K562 (cell line): ENCODE measurements around the gene RBM20. TPM values are rescaled to one million over a fixed set of nuclear protein-coding genes. Genes with fewer than 3 reads are reported as not detected.
"Not testable (repeated sequence)": the region's sequence is repeated elsewhere in the genome, so short reads cannot be mapped to it uniquely, and the experiment has no call there.

Source experiments
- ATAC-seq: fragments of 200-7000 bp; cut with Tn5 transposase; 3 replicates; pipeline ENCODE4 v1.9.1; 2020; ENCODE audit warnings: moderate library complexity
- BruUV-seq: library from RNA; stranded (reverse); fragments of 400-500 nt; replicated peaks from 2 replicates; lab custom pipeline; 2021; lab: Mats Ljungman, UMichigan
- CTCF ChIA-PET: fragments of 300-600 bp; formaldehyde crosslinking; extraction: SDS; loops from one replicate; lab custom pipeline; 2021; ENCODE audit warnings: low intra/inter-chr PET ratio; lab: Yijun Ruan, JAX
- POLR2A ChIA-PET: fragments of 300-600, 350-650 bp; sonication (Branson Sonifier 250); formaldehyde crosslinking; extraction: SDS; loops from one replicate; lab custom pipeline; 2021; ENCODE audit warnings: antibody characterized with exemption, inconsistent platforms; lab: Yijun Ruan, JAX
- DNase-seq, 4 experiments: peaks; one replicate each; pipeline versions ENCODE4 v3.0.0 to v3.0.0-alpha.2; 2011 to 2018; ENCODE audit warnings: low spot score in 3 of 4, mixed read lengths in 3 of 4; ENCODE audit errors: extremely low read depth in 1 of 4
- FAIRE-seq: peaks from 2 replicates; lab custom pipeline; 2011; peaks lifted over from hg19 to GRCh38; lab: Jason Lieb, UNC
- H2AFZ ChIP-seq: 2 replicates; pipeline ENCODE4 v1.6.0; 2011; ENCODE audit warnings: low read depth, low read length, control low read depth, inconsistent platforms
- H3K27ac ChIP-seq: fragments of 200-600 bp; 3 replicates; pipeline ENCODE4 v1.8.0; 2011; ENCODE audit warnings: low read depth, mild to moderate bottlenecking, control low read depth, inconsistent platforms, low read length, moderate library complexity, mixed read lengths; ENCODE audit errors: extremely low read depth
- H3K27me3 ChIP-seq, 2 experiments: fragments of 300-600 bp in 1 of 2; 2 replicates in 1 of 2; 3 replicates in 1 of 2; pipeline versions ENCODE4 v1.6.0 to v1.8.0; 2011; ENCODE audit warnings: inconsistent platforms in 2 of 2, low read length in 2 of 2, mild to moderate bottlenecking in 1 of 2, mixed read lengths in 1 of 2, moderate library complexity in 1 of 2; ENCODE audit not compliant: control insufficient read depth in 2 of 2, insufficient read depth in 2 of 2
- H3K36me3 ChIP-seq: fragments of 300-600 bp; 3 replicates; pipeline ENCODE4 v1.8.0; 2011; ENCODE audit warnings: mild to moderate bottlenecking, low read length, inconsistent platforms; ENCODE audit not compliant: control insufficient read depth, insufficient read depth
- H3K4me1 ChIP-seq, 2 experiments: fragments of 200-600 bp in 1 of 2; replicated peaks in 1 of 2; 2 replicates in 1 of 2; 3 replicates in 1 of 2; pipeline versions ENCODE4 v1.5.1 to v1.8.0; 2011; ENCODE audit warnings: inconsistent platforms in 2 of 2, low read length in 2 of 2, mild to moderate bottlenecking in 1 of 2, mixed read lengths in 1 of 2, moderate library complexity in 1 of 2; ENCODE audit not compliant: control insufficient read depth in 2 of 2, insufficient read depth in 2 of 2
- H3K4me2 ChIP-seq: 2 replicates; pipeline ENCODE4 v1.6.1; 2011; ENCODE audit warnings: low read length, control low read depth, inconsistent platforms, mixed read lengths; ENCODE audit not compliant: insufficient read depth
- H3K4me3 ChIP-seq: fragments of 200-600 bp; sonication (generic), shearing (Covaris generic); 2 replicates; pipeline ENCODE4 v1.5.1; 2016; ENCODE audit warnings: control low read depth, inconsistent platforms
- H3K79me2 ChIP-seq: fragments of 200-600 bp; 3 replicates; pipeline ENCODE4 v1.8.0; 2011; ENCODE audit warnings: low read length, inconsistent platforms; ENCODE audit not compliant: control insufficient read depth, insufficient read depth
- H3K9ac ChIP-seq, 2 experiments: 2 replicates each; pipeline versions ENCODE4 v1.6.0 to v1.6.1; 2011; ENCODE audit warnings: low read depth in 2 of 2, low read length in 2 of 2, control low read depth in 1 of 2, inconsistent platforms in 1 of 2, mild to moderate bottlenecking in 1 of 2, mixed read lengths in 1 of 2; ENCODE audit not compliant: insufficient read depth in 1 of 2
- H3K9me1 ChIP-seq: one replicate; pipeline ENCODE4 v1.6.0; 2011; ENCODE audit warnings: inconsistent platforms, mild to moderate bottlenecking, low read length, moderate library complexity; ENCODE audit not compliant: control insufficient read depth, insufficient read depth
- H3K9me3 ChIP-seq: replicated peaks from 2 replicates; pipeline ENCODE4 v1.5.1; 2011; ENCODE audit warnings: low read depth, low read length, inconsistent platforms; ENCODE audit not compliant: control insufficient read depth, insufficient read depth
- H4K20me1 ChIP-seq: replicated peaks from 2 replicates; pipeline ENCODE4 v1.6.1; 2011; ENCODE audit warnings: low read length, inconsistent platforms, mixed read lengths; ENCODE audit not compliant: control insufficient read depth, insufficient read depth
- GABPA ChIP-seq: fragments of 200-800 bp; sonication (Bioruptor generic); conservative IDR thresholded peaks from 2 replicates; pipeline ENCODE4 v1.6.1; 2016; ENCODE audit warnings: low read depth, missing genetic modification characterization, missing compliant biosample characterization
- KLF6 ChIP-seq: fragments of 250-450 bp; sonication (Bioruptor Pico); IDR thresholded peaks from 2 replicates; pipeline ENCODE4 v1.4.0; 2020; ENCODE audit warnings: mild to moderate bottlenecking, moderate library complexity, borderline replicate concordance
- NEUROD1 ChIP-seq: fragments of 150-350 bp; IDR thresholded peaks from 2 replicates; pipeline ENCODE4 v1.6.1; 2014; ENCODE audit warnings: borderline replicate concordance, low read length, low read depth; ENCODE audit not compliant: partially characterized antibody
- PTBP1 ChIP-seq: fragments of 200-400 bp; formaldehyde crosslinking; IDR thresholded peaks from 2 replicates; pipeline ENCODE4 v1.6.1; 2017; ENCODE audit warnings: low read depth, low read length
- WGBS: fragments of 100-300 bp; shearing (Covaris generic); methylation state at CpG from one replicate; pipeline ENCODE4 v1.1.6; 2016; ENCODE audit warnings: low coverage, mixed read lengths; ENCODE audit not compliant: insufficient coverage; ENCODE audit errors: missing lambda C conversion rate; 5-methylcytosine and 5-hydroxymethylcytosine counted together
- in situ Hi-C: fragments of 300-500 bp; cut with MboI; formaldehyde crosslinking; loops from 4 replicates; pipeline ENCODE4 v1.15.0; 2018; ENCODE audit warnings: inconsistent platforms, mixed read lengths
- intact Hi-C: fragments of 100-400 bp; cut with micrococcal nuclease; formaldehyde crosslinking; loops from 2 replicates; pipeline ENCODE4 v1.14.2; 2022
- polyA plus RNA-seq, 8 experiments: library from polyadenylated mRNA; depleted of rRNA in 4 of 8; stranded (reverse) in 5 of 8; unstranded in 3 of 8; fragments of >200 nt; fragmentation: Nextera tagmentation in 2 of 8; fragmentation: Illumina TruSeq in 1 of 8; extraction: Ambion mirVana in 2 of 8; extraction: Trizol in 1 of 8; gene quantifications; 2 replicates each; pipeline versions ENCODE4 v1.2.1 to v1.2.3, GENCODE V29; 2011 to 2014; ENCODE audit warnings: inconsistent platforms in 1 of 8, missing spikeins in 1 of 8
- total RNA-seq, 7 experiments: library from RNA; depleted of rRNA in 6 of 7; stranded (reverse); fragments of >200 nt in 6 of 7; fragmentation: Illumina TruSeq in 2 of 7; extraction: Trizol in 2 of 7; gene quantifications; 2 replicates each; pipeline versions ENCODE4 v1.2.1 to v1.2.3, GENCODE V29; 2011 to 2021; ENCODE audit warnings: low replicate concordance in 1 of 7
- TF ChIP-seq, protein P1 (sequence below), 2 experiments: fragments of 450-650 bp; formaldehyde crosslinking in 1 of 2; IDR thresholded peaks; 2 replicates each; pipeline versions ENCODE4 v1.4.0 to v1.6.1; 2014 to 2020; ENCODE audit warnings: mild to moderate bottlenecking in 2 of 2, borderline replicate concordance in 1 of 2, low read depth in 1 of 2

The RBM20 gene
- total and polyA plus RNA-seq, 9 of the 15 experiments (the other 6 are each of a cell fraction or from before 2014, with no cell fraction given) = 0.63 to 5.7 (median 3.2) TPM

DNA sequence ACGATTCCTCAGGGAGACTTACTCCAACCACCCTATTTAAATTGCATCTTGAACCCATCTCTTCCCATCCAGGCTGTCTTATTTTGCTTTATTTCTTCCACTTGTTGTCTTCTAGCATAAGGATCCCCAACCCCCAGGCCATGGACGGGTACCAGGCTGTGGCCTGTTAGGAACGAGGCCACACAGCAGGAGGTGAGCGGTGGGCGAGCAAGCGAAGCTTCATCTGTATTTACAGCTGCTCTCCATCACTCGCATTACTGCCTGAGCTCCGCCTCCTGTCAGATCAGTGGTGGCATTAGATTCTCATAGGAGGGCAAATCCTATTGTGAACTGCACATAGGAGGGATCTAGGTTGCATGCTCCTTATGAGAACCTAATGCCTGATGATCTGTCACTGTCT lies 16.2 kb downstream of the RBM20 start:
- BruUV-seq, intact Hi-C loops, CTCF ChIA-PET, H3K27ac ChIP-seq, FAIRE-seq, H3K4me2 ChIP-seq, H3K4me3 ChIP-seq, DNase-seq, H3K9me3 ChIP-seq, H3K9me1 ChIP-seq, H3K36me3 ChIP-seq, H3K9ac ChIP-seq, H2AFZ ChIP-seq, H3K27me3 ChIP-seq, in situ Hi-C loops, H4K20me1 ChIP-seq, ATAC-seq: not testable (repeated sequence)
- Histone ChIP-seq H3K4me1 (peaks cover 6 to 11% of the 10 kb centered on the region in 2 experiments; a peak in 4 of 5 replicates), H3K79me2 (peaks cover 36% of the 10 kb centered on the region)
- POLR2A ChIA-PET = interaction anchor here (0.6 to 3.1 kb wide), 4 partner anchors 11 to 36 kb away, joined by 3 to 18 read pairs (median 6); no protein-coding TSS in a partner anchor
- 84% methylated on average over 6 of the region's 8 CpGs for WGBS

DNA sequence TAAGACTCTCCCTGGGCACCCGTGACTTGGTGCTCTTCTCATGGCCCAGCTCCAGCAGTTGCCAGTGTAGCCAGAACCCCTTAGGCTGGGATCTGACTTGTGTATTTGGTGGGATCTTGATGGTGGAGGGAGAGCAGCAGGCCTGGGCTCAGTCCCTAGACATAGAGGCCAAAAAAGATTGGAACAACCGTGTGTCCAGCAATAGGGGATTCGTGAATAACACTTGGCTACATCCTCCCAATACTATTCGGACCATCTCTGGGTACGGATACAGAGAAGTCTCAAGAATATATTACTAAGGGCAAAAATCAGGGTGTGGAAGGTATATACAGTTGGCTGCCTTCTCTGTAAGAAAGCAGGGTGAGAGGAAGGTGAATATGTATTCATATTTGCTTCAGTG lies 17.2 kb downstream of the RBM20 start:
- no peaks in the 10 kb centered on the region for H4K20me1 ChIP-seq
- DNase-seq = no peak
- H3K9me1 ChIP-seq = no peaks in the 10 kb centered on the region
- WGBS = 87% methylated on average over 5 of the region's 5 CpGs
- H3K79me2 ChIP-seq = peaks cover 45% of the 10 kb centered on the region
- in situ Hi-C loops (no loop called here), intact Hi-C loops (no loop called here)
- no peak for ATAC-seq
- H3K4me3 ChIP-seq = no peak overlapping the region
- no TSS peak for BruUV-seq
- ChIA-PET CTCF (no interaction called here), POLR2A (interaction anchor here (0.8 kb wide), 1 partner anchor 35 kb away, joined by 3 read pairs; no protein-coding TSS in a partner anchor)
- H3K9ac ChIP-seq = no peak overlapping the region
- no peaks in the 10 kb centered on the region; the same call in 2 of the 3 replicates for H3K36me3 ChIP-seq
- no peaks in the 10 kb centered on the region for H3K9me3 ChIP-seq
- H3K4me2 ChIP-seq = no peak overlapping the region
- H3K4me1 ChIP-seq = peaks cover 7 to 14% of the 10 kb centered on the region in 2 experiments; a peak in 4 of 5 replicates
- FAIRE-seq = no peak
- TF ChIP-seq, protein P1, sequence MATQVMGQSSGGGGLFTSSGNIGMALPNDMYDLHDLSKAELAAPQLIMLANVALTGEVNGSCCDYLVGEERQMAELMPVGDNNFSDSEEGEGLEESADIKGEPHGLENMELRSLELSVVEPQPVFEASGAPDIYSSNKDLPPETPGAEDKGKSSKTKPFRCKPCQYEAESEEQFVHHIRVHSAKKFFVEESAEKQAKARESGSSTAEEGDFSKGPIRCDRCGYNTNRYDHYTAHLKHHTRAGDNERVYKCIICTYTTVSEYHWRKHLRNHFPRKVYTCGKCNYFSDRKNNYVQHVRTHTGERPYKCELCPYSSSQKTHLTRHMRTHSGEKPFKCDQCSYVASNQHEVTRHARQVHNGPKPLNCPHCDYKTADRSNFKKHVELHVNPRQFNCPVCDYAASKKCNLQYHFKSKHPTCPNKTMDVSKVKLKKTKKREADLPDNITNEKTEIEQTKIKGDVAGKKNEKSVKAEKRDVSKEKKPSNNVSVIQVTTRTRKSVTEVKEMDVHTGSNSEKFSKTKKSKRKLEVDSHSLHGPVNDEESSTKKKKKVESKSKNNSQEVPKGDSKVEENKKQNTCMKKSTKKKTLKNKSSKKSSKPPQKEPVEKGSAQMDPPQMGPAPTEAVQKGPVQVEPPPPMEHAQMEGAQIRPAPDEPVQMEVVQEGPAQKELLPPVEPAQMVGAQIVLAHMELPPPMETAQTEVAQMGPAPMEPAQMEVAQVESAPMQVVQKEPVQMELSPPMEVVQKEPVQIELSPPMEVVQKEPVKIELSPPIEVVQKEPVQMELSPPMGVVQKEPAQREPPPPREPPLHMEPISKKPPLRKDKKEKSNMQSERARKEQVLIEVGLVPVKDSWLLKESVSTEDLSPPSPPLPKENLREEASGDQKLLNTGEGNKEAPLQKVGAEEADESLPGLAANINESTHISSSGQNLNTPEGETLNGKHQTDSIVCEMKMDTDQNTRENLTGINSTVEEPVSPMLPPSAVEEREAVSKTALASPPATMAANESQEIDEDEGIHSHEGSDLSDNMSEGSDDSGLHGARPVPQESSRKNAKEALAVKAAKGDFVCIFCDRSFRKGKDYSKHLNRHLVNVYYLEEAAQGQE (IDR thresholded peaks at IDR 0.05; ENCODE audit: borderline replicate concordance) = no peak
- TF ChIP-seq, protein P1 (CRISPR knock-in tag; IDR thresholded peaks at IDR 0.05; ENCODE audit: low read depth) = no peak
- TF ChIP-seq PTBP1 (no peak), KLF6 (no peak), GABPA (tag) (no peak), NEUROD1 (no peak)
- no peaks in the 10 kb centered on the region for H3K27me3 ChIP-seq
- no peak overlapping the region for H2AFZ ChIP-seq
- H3K27ac ChIP-seq = no peak overlapping the region
